ENCODE results near the gene HIKESHI.
"Not testable (repeated sequence)": the region's sequence is repeated elsewhere in the genome, so short reads cannot be mapped to it uniquely, and the experiment has no call there.

The HIKESHI gene

DNA sequence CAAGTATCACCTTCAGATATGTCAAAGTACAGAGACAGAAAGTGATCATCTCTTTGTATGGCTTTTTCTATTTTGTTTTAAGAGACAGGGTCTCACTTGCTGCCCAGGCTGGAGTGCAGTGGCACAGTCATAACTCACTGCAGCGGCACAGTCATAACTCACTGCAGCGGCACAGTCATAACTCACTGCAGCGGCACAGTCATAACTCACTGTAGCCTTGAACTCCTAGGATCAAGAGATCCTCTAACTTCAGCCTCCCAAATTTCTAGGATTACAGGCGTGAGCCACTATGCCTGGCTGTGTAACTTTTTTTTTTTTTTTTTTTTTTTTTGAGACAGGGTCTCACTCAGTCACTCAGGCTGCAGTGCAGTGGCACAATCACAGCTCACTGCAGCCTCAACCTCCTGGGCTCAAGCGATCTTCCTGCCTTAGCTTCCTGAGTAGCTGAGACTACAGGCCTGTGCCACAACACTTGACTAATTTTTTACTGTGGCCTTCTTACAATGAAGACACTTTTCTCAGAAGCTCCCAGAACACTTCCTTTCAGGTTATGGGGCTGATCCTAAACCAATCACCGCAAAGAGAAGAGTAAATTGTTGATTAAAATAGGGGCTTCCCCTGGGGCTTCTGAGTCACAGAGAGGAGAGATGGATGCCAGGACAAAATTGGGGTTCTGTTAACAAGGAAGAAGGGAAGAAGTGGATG is 9.0 kb upstream of the HIKESHI start:
- no peaks in the 10 kb centered on the region for H3K27me3 ChIP-seq (ENCODE audit: control insufficient read depth in 1 of 2, insufficient read depth in 2 of 2, low read length in 2 of 2)

DNA sequence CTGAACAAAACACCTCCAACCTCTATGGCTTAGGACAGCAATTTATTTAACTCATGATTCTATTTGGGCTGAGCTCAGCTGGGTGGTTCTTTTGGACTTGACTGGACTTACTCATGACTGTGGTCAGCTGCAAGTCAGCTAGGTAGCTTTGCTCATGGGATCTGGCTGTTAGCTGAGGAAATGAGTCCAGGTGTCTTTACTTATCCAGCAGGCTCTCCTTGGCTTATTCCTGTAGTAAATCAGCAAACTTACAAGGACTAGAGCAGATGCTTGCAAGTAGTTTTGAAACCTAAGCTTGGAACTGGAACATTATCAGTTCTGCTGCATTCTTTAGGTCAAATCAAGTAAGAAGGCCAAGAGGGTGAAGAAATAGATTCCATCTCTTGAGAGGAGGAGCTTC is 8.0 kb upstream of the HIKESHI start:
- no peaks in the 10 kb centered on the region for H3K27me3 ChIP-seq (ENCODE audit: control insufficient read depth in 1 of 2, insufficient read depth in 2 of 2, low read length in 2 of 2)
- no peak overlapping the region for H3K9ac ChIP-seq (ENCODE audit: low read length in 2 of 2)
- no peaks in the 10 kb centered on the region for H3K4me1 ChIP-seq (ENCODE audit: control insufficient read depth, insufficient read depth, low read length)
- H3K27ac ChIP-seq (ENCODE audit: low read length) = no peak overlapping the region
- no peaks in the 10 kb centered on the region for H3K36me3 ChIP-seq (ENCODE audit: control insufficient read depth in 2 of 2, insufficient read depth in 2 of 2, low read length in 2 of 2)
- H3K4me3 ChIP-seq (ENCODE audit: low read length in 2 of 2) = no peak overlapping the region
- H3K9me3 ChIP-seq (ENCODE audit: control insufficient read depth in 2 of 2, low read length in 2 of 2) = no peaks in the 10 kb centered on the region

More for the DNA sequence above, 9.0 kb upstream of the HIKESHI start:
- no peaks in the 10 kb centered on the region for H3K4me1 ChIP-seq (ENCODE audit: control insufficient read depth, insufficient read depth, low read length)
- H3K4me3 ChIP-seq (ENCODE audit: low read length in 2 of 2) = no peak overlapping the region
- no peaks in the 10 kb centered on the region for H3K36me3 ChIP-seq (ENCODE audit: control insufficient read depth in 2 of 2, insufficient read depth in 2 of 2, low read length in 2 of 2)
- no peak overlapping the region for H3K27ac ChIP-seq (ENCODE audit: low read length)
- H3K9me3 ChIP-seq (ENCODE audit: control insufficient read depth in 2 of 2, low read length in 2 of 2) = no peaks in the 10 kb centered on the region
- no peak overlapping the region for H3K9ac ChIP-seq (ENCODE audit: low read length in 2 of 2)

DNA sequence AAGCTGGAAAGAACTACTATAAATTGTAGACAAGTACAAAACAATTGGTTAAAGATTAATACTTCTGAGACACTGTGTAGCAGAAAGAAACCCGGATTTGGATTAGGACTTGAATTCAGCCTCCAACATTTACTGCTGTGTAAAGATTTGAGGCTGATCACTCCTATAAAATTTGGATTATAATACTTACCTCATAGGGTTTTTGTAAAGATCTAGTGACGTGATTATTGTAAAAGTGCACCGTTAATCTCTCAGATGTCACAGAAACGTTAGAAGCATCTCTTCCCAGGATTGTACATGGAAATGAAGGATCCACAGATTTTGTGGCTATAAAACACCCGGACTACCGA is 323 bp upstream of the HIKESHI start:
- no peak overlapping the region for H3K27ac ChIP-seq (ENCODE audit: low read length)
- H3K9me3 ChIP-seq (ENCODE audit: control insufficient read depth in 2 of 2, low read length in 2 of 2) = no peaks in the 10 kb centered on the region
- H3K9ac ChIP-seq (ENCODE audit: low read length in 2 of 2) = no peak overlapping the region
- no peaks in the 10 kb centered on the region for H3K27me3 ChIP-seq (ENCODE audit: control insufficient read depth in 1 of 2, insufficient read depth in 2 of 2, low read length in 2 of 2)
- peak overlapping the region in 1 of 2 donors; percentile 98 for H3K4me3 ChIP-seq (ENCODE audit: low read length in 2 of 2)
- peaks cover 5% of the 10 kb centered on the region for H3K4me1 ChIP-seq (ENCODE audit: control insufficient read depth, insufficient read depth, low read length)
- H3K36me3 ChIP-seq (ENCODE audit: control insufficient read depth in 2 of 2, insufficient read depth in 2 of 2, low read length in 2 of 2) = no peaks in the 10 kb centered on the region

DNA sequence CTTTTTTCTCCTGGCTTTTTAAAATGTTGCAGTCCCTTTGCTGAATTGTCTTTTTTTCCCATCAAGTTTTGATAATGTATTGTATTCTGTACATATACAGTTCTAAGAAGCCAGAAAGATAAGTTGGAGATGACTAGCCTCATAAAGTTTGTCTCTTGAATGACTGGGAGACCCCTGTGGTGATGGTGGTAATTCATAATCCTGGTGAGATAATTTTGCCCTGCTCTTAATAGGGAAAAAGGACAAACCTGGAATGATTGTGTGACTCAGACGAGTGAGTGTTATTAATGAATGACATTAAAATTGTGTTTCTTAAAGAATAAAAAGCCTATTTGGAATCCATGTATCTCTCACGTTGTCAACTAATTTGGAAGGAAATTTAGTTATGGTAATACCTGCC is 1.2 kb downstream of the HIKESHI start:
- Histone ChIP-seq H3K27ac (ENCODE audit: low read length) (no peak overlapping the region), H3K4me3 (ENCODE audit: low read length in 2 of 2) (peak overlapping the region; percentile 93 to 98), H3K9ac (ENCODE audit: low read length in 2 of 2) (no peak overlapping the region)

DNA sequence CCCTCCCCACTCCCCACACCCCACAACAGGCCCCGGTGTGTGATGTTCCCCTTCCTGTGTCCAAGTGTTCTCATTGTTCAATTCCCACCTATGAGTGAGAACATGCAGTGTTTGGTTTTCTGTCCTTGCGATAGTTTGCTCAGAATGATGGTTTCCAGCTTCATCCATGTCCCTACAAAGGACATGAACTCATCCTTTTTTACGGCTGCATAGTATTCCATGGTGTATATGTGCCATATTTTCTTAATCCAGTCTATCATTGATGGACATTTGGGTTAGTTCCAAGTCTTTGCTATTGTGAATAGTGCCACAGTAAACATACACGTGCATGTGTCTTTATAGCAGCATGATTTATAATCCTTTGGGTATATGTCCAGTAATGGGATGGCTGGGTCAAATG is 6.7 kb downstream of the HIKESHI start:
- not testable (repeated sequence) for H3K27me3 ChIP-seq (ENCODE audit: control insufficient read depth in 1 of 2, insufficient read depth in 2 of 2, low read length in 2 of 2)

More for the DNA sequence above, 1.2 kb downstream of the HIKESHI start:
- Histone ChIP-seq H3K9me3 (ENCODE audit: control insufficient read depth in 2 of 2, low read length in 2 of 2) (no peaks in the 10 kb centered on the region), H3K27me3 (ENCODE audit: control insufficient read depth in 1 of 2, insufficient read depth in 2 of 2, low read length in 2 of 2) (no peaks in the 10 kb centered on the region), H3K4me1 (ENCODE audit: control insufficient read depth, insufficient read depth, low read length) (peaks cover 5% of the 10 kb centered on the region), H3K36me3 (ENCODE audit: control insufficient read depth in 2 of 2, insufficient read depth in 2 of 2, low read length in 2 of 2) (no peaks in the 10 kb centered on the region)

DNA sequence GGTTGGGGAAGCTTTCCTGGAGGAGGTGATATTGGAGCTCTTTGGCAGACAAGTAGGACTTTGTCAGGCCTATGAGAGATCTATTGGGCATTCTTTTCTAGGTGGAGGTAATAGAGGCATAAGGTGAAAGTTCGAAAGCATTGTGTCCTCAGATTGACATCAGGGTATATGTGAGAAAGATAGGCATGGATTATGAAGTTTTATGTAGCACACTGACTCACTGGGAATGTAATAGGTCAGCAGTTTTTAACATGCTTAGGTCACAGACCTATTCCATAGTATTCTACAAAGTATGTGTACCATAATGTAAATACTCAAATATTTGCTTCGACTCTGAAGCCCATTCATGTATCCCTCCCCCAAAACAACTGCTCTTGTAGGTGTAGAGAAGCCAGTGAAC is 11.8 kb downstream of the HIKESHI start:
- Histone ChIP-seq H3K27ac (ENCODE audit: low read length) (no peak overlapping the region), H3K4me1 (ENCODE audit: control insufficient read depth, insufficient read depth, low read length) (no peaks in the 10 kb centered on the region), H3K36me3 (ENCODE audit: control insufficient read depth in 2 of 2, insufficient read depth in 2 of 2, low read length in 2 of 2) (no peaks in the 10 kb centered on the region), H3K27me3 (ENCODE audit: control insufficient read depth in 1 of 2, insufficient read depth in 2 of 2, low read length in 2 of 2) (no peaks in the 10 kb centered on the region), H3K4me3 (ENCODE audit: low read length in 2 of 2) (no peak overlapping the region), H3K9me3 (ENCODE audit: control insufficient read depth in 2 of 2, low read length in 2 of 2) (no peaks in the 10 kb centered on the region), H3K9ac (ENCODE audit: low read length in 2 of 2) (no peak overlapping the region)

More for the DNA sequence above, 6.7 kb downstream of the HIKESHI start:
- H3K27ac ChIP-seq (ENCODE audit: low read length); H3K9me3 ChIP-seq (ENCODE audit: control insufficient read depth in 2 of 2, low read length in 2 of 2); H3K36me3 ChIP-seq (ENCODE audit: control insufficient read depth in 2 of 2, insufficient read depth in 2 of 2, low read length in 2 of 2); H3K9ac ChIP-seq (ENCODE audit: low read length in 2 of 2); H3K4me1 ChIP-seq (ENCODE audit: control insufficient read depth, insufficient read depth, low read length); H3K4me3 ChIP-seq (ENCODE audit: low read length in 2 of 2): not testable (repeated sequence)

DNA sequence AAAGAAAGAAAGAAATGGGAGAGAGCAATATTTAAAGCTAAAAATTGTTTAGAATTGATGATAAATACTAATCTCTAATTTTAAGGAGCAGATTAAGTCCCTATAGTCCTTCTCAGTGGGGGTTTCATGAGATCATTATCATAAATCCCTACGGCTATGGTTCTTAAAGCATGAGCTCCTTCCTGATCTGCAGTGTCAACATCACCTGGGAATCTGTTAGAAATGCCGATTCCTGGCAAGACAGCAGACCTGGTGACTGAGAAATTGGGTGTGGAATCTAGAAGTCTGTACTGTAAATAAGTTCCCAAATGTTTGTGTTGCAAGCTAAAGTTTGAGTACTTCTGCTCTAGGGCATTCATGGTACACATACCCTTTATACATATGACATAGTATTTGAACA is 12.6 kb downstream of the HIKESHI start:
- Histone ChIP-seq H3K9me3 (ENCODE audit: control insufficient read depth in 2 of 2, low read length in 2 of 2) (no peaks in the 10 kb centered on the region), H3K27me3 (ENCODE audit: control insufficient read depth in 1 of 2, insufficient read depth in 2 of 2, low read length in 2 of 2) (no peaks in the 10 kb centered on the region), H3K27ac (ENCODE audit: low read length) (no peak overlapping the region), H3K36me3 (ENCODE audit: control insufficient read depth in 2 of 2, insufficient read depth in 2 of 2, low read length in 2 of 2) (no peaks in the 10 kb centered on the region), H3K4me1 (ENCODE audit: control insufficient read depth, insufficient read depth, low read length) (no peaks in the 10 kb centered on the region), H3K4me3 (ENCODE audit: low read length in 2 of 2) (no peak overlapping the region), H3K9ac (ENCODE audit: low read length in 2 of 2) (no peak overlapping the region)

DNA sequence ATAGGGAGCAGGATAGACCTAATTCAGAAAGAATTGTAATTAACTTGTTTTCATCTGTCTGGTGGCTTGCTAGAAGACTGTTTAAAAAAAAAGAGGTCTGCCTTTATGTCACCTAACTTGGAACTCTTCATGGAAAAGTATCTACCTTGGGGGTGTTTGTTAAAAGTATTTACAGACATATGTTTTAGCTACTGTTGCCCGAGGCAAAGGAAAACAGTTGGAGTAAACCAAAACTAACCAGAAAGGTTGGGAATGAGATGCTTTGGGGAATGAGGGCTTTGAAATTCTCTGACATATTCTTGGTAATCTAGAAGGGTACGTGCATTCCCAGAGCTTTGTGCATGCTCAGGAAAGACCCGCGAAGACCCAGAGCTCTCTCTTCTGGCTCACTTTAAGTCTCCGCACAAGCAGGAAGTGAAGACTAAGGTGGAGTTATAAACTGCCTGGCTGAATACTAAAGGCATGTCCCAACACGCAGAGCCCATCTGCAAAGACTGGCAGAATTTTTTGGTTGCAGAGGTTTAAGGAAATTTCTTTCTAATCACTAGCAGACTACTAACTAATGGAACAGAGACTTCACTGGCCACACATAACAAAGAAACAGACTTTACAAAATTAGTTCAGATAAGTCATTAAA is 33.2 kb downstream of the HIKESHI start:
- Histone ChIP-seq H3K36me3 (ENCODE audit: control insufficient read depth in 2 of 2, insufficient read depth in 2 of 2, low read length in 2 of 2) (peaks cover 7 to 11% of the 10 kb centered on the region in 2 donors), H3K27ac (ENCODE audit: low read length) (no peak overlapping the region), H3K9ac (ENCODE audit: low read length in 2 of 2) (no peak overlapping the region), H3K4me1 (ENCODE audit: control insufficient read depth, insufficient read depth, low read length) (no peaks in the 10 kb centered on the region), H3K27me3 (ENCODE audit: control insufficient read depth in 1 of 2, insufficient read depth in 2 of 2, low read length in 2 of 2) (no peaks in the 10 kb centered on the region), H3K9me3 (ENCODE audit: control insufficient read depth in 2 of 2, low read length in 2 of 2) (no peaks in the 10 kb centered on the region), H3K4me3 (ENCODE audit: low read length in 2 of 2) (no peak overlapping the region)

DNA sequence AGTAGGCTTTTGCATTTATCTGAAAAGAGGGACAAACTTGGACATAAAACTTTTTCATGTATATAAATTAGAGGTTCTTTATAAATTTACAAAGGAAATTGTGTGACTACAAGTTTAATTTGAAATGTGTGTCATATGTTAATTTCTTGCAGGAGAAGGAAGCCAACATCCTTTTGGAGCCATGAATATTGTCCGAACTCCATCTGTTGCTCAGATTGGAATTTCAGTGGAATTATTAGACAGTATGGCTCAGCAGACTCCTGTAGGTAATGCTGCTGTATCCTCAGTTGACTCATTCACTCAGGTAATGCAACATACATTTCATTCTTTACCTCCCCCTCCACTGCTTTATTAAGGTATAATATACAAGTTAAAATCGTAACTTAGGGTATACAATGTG is 35.2 kb downstream of the HIKESHI start:
- H3K27ac ChIP-seq (ENCODE audit: low read length) = no peak overlapping the region
- no peak overlapping the region for H3K4me3 ChIP-seq (ENCODE audit: low read length in 2 of 2)
- no peaks in the 10 kb centered on the region for H3K4me1 ChIP-seq (ENCODE audit: control insufficient read depth, insufficient read depth, low read length)
- H3K9me3 ChIP-seq (ENCODE audit: control insufficient read depth in 2 of 2, low read length in 2 of 2) = no peaks in the 10 kb centered on the region
- no peaks in the 10 kb centered on the region for H3K27me3 ChIP-seq (ENCODE audit: control insufficient read depth in 1 of 2, insufficient read depth in 2 of 2, low read length in 2 of 2)
- no peak overlapping the region for H3K9ac ChIP-seq (ENCODE audit: low read length in 2 of 2)
- peaks cover 7 to 11% of the 10 kb centered on the region in 2 donors for H3K36me3 ChIP-seq (ENCODE audit: control insufficient read depth in 2 of 2, insufficient read depth in 2 of 2, low read length in 2 of 2)

DNA sequence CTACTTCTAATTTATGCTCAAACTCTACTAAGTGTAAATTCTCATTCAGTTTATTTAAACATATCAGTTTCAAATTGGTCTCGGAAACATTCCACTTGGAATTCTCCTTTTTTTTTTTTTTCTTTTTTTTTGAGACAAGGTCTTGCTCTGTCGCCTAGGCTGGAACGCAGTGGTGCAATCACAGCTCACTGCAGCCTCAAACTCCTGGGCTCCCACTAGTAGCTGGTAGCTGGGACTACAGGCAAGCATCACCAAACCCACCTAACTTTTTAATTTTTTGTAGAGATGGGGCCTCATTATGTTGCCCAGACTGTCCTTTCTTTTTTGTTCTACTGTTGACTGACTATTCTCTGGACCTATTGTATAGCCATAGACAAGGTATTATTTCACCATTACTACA is 39.3 kb downstream of the HIKESHI start:
- peaks cover 5 to 9% of the 10 kb centered on the region in 2 donors for H3K36me3 ChIP-seq (ENCODE audit: control insufficient read depth in 2 of 2, insufficient read depth in 2 of 2, low read length in 2 of 2)

DNA sequence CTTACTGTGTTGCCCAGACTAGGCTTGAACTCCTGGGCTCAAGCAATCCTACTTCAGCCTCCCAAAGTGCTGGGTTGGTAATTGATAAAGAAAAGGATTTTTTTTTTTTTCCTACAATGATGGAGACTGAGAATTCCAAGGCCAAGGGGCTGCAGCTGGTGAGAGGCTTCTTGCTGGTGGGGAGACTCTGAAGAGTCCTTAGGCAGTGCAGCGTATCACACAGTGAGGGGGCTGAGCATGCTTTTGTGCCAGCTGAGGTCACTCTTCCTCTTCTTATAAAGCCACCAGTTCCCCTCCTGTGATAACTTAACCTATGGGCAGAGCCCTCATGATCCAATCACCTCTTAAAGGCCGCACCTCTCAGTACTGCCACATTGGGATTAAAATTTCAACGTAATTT is 44.5 kb downstream of the HIKESHI start:
- H3K4me1 ChIP-seq (ENCODE audit: control insufficient read depth, insufficient read depth, low read length) = no peaks in the 10 kb centered on the region
- H3K4me3 ChIP-seq (ENCODE audit: low read length in 2 of 2) = no peak overlapping the region
- H3K27ac ChIP-seq (ENCODE audit: low read length) = no peak overlapping the region
- no peaks in the 10 kb centered on the region for H3K9me3 ChIP-seq (ENCODE audit: control insufficient read depth in 2 of 2, low read length in 2 of 2)
- H3K9ac ChIP-seq (ENCODE audit: low read length in 2 of 2) = no peak overlapping the region
- no peaks in the 10 kb centered on the region for H3K27me3 ChIP-seq (ENCODE audit: control insufficient read depth in 1 of 2, insufficient read depth in 2 of 2, low read length in 2 of 2)
- peaks cover 4 to 7% of the 10 kb centered on the region in 2 donors for H3K36me3 ChIP-seq (ENCODE audit: control insufficient read depth in 2 of 2, insufficient read depth in 2 of 2, low read length in 2 of 2)

More for the DNA sequence above, 39.3 kb downstream of the HIKESHI start:
- H3K4me3 ChIP-seq (ENCODE audit: low read length in 2 of 2) = no peak overlapping the region
- no peak overlapping the region for H3K27ac ChIP-seq (ENCODE audit: low read length)
- H3K9me3 ChIP-seq (ENCODE audit: control insufficient read depth in 2 of 2, low read length in 2 of 2) = no peaks in the 10 kb centered on the region
- no peaks in the 10 kb centered on the region for H3K4me1 ChIP-seq (ENCODE audit: control insufficient read depth, insufficient read depth, low read length)
- H3K9ac ChIP-seq (ENCODE audit: low read length in 2 of 2) = no peak overlapping the region
- no peaks in the 10 kb centered on the region for H3K27me3 ChIP-seq (ENCODE audit: control insufficient read depth in 1 of 2, insufficient read depth in 2 of 2, low read length in 2 of 2)
